HG03354 (cell line): ENCODE measurements around the gene LRRC3.

Experiments used
- ATAC-seq: cut with Tn5 transposase; IDR thresholded peaks from one replicate; pipeline ENCODE4 v1.9.1; 2021; ENCODE audit warnings: mild to moderate bottlenecking; ENCODE audit not compliant: unreplicated experiment, poor library complexity, severe bottlenecking

LRRC3 gene

DNA sequence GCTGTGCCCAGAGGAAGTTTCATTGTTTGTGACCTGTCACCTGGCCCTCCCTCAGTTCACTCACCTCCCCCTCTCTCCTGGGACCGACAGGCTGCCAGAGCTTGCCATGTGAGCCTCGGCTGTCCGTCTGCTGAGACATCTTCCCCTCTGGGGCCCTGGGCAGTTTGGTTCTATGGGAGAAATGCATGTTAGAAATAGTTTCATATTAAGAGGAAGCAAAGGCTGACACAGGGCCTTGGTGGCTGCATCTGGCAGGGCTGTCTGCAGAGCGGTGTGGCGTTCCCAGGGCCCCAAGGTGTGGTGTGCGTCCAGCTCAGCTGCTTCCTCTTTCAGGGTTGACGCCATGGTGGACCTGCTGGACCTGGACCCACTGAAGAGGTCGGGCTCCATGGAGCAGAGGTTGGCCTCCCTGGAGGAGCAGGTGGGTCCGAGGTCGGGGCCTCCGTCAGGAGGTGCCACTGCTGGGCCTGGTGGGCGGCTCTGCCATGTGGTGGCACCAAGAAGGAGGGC is 31.9 kb upstream of the LRRC3 start:
- ATAC-seq, result no peak

- ATAC-seq, result no peak
Measured at GRCh38 chr21:44423941-44424607, 31.2 kb upstream of the LRRC3 start.

DNA sequence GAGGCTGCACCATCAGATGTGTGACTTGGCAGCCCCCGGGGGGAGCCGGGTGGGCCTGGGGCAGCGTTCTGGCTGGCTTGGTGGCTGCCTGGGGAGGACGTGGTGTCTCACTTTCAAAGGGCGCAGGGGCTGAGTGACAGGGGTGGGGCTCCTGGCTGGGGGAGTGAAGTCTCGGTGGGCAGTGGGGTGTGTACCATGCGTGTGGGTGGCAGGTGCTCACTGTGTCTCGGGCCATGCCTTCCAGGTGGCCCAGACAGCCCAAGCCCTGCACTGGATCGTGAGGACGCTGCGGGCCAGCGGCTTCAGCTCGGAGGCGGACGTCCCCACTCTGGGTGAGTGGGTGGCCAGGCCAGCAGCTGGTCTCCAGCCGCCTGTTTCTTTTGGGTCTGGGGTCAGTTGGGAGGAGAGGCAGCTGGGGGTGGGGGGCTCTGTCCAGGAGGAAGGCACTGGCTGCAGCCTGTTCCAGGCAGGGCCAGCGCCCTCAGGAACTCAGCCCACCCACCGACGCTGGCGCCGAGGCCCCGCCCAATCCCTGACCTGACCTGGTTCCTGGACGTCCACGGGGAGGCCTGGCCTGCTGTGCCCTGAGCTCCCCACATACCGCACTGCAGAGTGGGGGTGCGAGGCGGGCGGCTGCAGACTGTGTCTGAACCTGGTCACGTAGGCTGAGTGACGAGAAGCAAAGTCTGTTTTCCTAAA is 30.6 kb upstream of the LRRC3 start:
- ATAC-seq, result no peak

- ATAC-seq, result no peak
Measured at GRCh38 chr21:44425307-44425894, 29.9 kb upstream of the LRRC3 start.

DNA sequence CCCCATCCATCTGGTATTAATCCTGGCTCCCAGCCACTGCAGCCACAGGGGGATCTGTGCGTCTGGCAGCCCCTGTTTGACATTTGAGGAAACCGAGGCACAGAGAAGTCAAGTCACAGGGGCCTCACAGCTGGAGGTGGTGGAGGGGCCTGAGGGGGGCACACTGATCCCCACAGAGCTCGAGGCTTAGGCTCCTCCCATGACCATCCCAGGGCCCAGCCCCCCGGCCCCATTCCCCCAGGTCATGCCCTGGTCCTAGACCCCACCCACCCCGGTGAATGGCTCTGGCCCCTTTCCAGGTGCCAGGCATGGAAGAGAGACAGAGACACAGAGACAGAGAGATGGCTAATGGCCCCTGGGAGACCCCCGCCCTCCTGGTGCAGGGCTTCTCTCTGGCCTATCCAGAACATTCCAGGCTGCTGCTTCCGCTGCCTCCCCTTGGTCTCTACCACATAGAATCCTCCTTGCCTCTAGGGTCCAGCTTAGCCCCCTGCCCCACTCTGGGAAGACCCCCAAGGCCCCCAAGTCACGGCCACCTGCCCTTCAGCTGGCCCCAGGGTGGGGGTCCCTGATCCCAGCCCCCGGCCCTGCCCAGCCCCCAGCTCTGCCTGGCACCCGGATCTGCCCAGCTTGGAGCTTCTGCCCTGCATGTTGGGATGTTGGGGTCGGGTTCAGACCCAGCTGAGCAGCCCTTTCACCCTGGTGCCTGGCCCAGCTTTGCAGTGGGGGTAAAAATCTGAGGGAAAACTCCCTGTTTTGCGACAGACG is 29.2 kb upstream of the LRRC3 start:
- ATAC-seq, result no peak

DNA sequence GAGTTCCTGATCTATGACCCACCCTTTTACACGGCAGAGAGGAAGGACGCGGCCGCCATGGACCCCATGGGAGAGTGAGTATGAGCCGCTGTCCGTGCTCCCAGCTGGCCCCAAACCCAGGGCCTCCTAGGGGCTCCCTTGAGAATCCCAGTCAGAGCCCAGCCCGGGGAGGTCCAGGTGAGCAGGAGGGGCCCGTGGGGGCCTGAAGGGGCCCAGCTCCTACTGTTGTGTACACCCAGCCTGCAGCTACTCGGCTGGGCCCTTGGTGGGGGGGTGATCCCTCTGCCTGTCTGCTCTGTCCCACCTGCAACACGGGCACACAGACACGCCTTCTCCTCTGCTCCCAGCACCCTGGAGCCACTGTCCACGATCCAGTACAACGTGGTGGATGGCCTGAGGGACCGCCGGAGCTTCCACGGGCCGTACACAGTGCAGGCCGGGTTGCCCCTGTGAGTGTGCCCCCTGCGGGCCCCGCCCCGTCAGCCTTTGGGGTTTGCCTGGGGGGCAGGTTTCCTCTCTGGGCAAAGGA is 28.6 kb upstream of the LRRC3 start:
- ATAC-seq, result no peak

DNA sequence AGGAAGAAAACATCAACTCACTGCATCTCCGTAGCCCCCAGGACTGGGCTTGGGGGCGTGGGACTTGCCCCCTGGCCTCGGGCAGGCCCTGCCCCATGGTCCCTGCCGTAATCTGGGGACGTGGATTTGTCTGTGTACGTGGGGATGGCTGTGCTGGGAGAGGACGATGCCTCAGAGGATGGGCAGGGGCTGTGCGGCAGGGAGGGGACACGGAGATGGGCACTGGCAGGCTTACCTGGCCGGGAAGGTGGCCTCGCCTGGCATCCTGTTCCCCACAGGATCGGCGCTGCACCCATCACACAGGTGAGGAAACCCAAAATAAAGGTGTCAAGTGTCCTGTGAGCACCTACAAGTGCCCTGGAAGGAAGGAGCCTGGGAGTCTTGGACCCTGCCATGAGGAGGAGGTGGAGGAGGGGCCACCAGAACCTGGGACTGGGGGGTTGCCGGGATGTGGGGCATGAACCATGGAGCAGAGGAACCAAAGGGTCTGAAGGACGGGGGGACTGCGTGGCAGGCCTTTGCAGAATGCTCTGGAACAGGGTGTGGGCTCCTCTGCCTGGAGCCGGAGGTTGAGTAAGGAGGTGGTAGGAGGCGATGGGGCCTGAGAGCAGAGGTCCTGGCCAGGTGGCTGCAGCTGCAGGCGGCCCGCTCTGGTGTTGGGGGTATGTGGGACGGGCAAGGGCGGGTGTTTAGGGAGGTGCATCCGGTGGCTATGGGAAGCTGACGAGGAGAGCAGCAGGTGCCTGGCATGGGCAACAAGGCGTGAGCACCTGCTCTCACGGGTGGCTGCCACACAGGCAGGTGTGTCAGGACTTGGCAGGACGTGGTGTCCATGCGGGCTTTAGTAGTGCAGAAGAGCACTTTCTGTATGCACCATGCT is 27.8 kb upstream of the LRRC3 start:
- ATAC-seq, result no peak

DNA sequence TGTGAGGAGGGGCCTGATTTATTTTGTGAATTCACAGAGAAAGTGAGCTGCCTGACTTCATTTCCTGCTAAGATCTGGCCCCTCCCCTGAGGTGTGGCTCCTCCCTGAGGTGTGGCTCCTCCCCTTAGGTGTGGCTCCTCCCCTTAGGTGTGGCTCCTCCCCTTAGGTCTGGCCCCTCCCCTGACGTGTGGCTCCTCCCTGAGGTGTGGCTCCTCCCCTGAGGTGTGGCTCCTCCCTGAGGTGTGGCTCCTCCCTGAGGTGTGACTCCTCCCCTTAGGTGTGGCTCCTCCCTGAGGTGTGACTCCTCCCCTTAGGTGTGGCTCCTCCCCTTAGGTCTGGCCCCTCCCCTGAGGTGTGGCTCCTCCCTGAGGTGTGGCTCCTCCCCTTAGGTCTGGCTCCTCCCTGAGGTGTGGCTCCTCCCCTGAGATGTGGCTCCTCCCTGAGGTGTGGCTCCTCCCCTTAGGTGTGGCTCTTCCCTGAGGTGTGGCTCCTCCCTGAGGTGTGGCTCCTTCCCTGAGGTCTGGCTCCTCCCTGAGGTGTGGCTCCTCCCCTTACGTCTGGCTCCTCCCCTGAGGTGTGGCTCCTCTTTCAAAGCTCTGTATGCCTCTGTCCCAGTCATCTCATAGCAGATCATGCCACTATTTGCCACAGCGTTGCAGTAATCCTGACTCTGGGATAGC is 26.9 kb upstream of the LRRC3 start:
- no peak for ATAC-seq

DNA sequence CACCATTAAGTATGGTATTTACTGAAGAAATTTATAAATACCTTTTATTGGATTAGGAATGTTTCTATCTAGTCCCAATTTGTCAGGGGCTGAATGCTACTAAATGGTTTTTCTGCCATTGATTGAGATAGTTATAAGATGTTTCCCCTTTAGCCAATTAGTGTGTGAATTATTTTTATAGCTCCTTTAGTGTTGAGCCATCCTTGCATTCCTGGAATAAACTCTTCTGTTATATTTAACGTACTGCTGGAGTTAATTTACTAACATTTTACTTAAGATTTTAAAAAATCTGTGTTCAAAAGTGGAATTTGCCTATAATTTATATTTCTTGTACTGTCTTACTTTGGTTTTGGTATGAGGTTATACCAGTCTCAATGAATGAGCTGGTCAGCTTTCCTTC is 25.4 kb upstream of the LRRC3 start:
- ATAC-seq, result no peak

- no peak for ATAC-seq
Measured at GRCh38 chr21:44431300-44431699, 24.0 kb upstream of the LRRC3 start.

DNA sequence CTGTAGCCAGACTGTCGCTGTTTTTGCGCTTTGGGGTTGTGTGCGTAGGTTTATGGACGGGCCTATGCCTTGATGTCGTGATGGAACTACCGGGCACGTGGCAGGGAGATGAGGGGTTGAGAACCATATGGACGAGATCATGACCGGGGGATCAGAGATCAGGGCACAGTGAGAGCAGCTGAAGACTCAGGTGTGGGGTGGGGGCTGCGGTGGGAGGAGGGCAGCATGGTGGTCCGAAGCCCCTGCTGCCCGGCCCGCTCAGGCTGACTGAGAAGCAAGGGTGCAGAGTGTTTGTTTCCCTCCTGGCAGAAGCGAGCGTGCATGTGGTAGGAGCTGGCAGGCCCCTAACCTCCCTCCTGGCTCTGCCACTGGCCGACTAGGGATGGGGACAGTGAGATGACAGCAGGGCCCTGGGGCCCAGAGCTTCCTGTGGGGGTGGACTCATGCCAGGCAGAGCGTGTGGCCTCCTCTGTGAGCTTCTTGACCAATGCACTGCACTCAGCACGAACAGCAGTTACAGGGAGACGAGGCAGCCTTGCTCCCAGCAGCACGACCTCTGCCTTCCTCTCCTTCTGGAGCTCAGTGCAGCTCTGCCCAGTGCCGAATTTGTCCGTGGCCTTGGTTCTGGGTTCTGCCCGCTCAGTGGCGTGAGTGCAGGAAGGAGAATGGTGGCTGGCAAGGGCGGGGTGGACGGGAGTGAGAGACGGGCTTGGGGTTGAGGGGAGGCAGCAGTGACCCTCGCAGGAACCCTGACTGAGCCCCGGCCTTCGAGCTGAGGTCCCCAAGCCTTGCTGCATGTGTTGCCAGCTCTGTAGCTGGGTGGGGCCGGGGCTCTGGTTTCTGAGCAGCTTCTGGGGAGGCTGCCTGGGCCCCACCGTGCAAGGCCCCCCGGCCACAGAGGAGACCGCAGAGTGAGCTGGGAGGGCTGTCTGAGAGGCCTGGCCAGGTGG is 22.2 kb upstream of the LRRC3 start:
- ATAC-seq, result no peak

DNA sequence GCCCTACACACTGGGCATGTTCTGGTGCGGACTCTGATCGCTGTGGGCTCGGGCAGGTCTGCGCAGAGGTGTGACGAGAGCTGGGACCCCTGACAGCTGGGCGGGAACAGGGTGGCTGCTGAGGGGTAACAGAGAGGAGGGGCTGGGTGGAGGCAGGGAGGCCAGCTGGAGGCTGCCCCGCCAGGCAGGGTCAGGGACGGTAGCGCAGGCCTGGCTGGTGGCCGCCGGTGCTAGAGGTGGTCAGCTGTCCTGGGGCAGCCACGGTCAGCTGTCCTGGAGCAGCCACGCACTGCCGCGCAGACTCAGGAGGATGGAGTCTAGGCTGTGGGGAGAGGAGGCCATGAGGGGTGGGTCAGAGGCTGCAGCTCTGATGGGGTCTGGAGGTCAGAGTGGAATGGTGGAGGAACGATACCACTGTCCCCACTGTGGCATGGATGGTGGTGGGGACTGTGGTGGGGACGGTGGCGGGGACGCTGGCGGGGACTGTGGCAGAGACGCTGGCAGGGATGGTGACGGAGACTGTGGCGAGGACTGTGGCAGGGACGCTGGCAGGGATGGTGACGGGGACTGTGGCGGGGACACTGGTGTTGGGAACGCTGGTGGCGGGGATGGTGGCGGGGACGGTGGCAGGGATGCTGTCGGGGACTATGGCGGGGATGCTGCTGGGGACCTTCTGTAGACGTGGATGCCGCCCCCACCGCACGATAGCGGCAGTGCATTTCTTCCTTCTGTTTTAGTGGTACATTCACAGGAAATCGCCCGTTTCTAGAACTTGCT is 21.3 kb upstream of the LRRC3 start:
- no peak for ATAC-seq

- ATAC-seq, result no peak
Measured at GRCh38 chr21:44434568-44434925, 20.8 kb upstream of the LRRC3 start.

DNA sequence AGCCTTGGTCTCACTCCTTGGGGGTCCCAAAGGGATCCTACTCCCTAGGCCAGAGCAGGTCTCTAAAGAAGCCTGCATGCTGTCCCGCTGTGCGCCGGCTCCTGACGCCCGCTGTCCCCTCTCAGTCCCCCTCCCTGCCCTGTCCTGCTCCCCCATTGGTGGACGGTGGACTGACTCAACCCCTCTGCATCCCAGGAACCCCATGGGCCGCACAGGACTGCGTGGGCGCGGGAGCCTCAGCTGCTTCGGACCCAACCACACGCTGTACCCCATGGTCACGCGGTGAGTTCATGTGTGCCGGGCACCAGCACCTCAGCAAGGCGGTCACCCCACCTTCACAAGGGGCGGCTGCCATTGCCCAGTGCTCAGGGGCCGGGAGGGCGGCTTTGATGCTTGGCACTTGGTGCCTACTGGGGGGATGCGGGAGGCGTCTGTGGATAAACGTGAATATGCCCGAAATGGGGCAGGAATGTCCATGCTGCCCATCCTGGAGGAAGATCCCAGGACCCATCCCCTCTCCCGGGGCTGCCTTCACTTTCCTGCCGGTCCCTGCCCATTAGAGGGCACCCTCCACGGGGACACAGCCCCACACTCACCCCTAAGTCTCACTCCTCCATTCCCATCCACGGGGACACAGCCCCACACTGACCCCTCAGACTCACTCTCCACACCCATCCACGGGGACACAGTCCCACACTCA is 20.2 kb upstream of the LRRC3 start:
- ATAC-seq, result no peak

GRCh38 chr21:44436111-44436611 is 19.1 kb upstream of the LRRC3 start:
- ATAC-seq, result no peak

DNA sequence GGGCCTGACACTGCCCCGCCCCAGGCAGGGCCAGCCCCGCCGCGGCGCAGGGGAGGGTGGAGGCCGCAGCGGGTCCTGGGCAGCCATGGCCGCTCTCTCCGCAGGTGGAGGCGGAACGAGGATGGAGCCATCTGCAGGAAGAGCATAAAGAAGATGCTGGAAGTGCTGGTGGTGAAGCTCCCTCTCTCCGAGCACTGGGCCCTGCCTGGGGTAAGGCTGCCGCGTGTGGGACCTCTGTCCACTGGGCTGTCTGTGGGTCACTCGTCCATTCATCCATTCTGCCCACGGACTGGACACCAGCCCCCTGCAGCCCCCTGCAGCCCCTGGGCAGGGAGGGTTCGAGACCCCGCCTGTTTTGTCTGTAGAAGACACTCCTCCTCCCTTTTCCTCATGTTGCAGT is 18.4 kb upstream of the LRRC3 start:
- no peak for ATAC-seq
